Pancreas (tissue), 10 donors: ENCODE data around the gene ABRACL. TPM values are rescaled to one million over a fixed set of nuclear protein-coding genes. Genes with fewer than 3 reads are reported as not detected.

Experiments used
- ATAC-seq, 4 donors: fragments of 200-7000 bp; cut with Tn5 transposase; one replicate each; pipeline versions ENCODE4 v1.8.0 to v1.9.1; 2020; ENCODE audit warnings: mild to moderate bottlenecking in 4 of 4, moderate library complexity in 4 of 4
- DNase-seq, 6 donors: peaks; one replicate each; pipeline ENCODE4 v3.0.0-alpha.2; 2020
- FAIRE-seq: peaks from 2 replicates; lab custom pipeline; 2012; peaks lifted over from hg19 to GRCh38; lab: Jason Lieb, UNC
- H3K27ac ChIP-seq, 4 donors: fragments of 200-600 bp; sonication (generic); 1 replicate in 3 of 4; 2 replicates in 1 of 4; pipeline versions ENCODE4 v1.5.0 to v1.8.0; 2020
- H3K27me3 ChIP-seq, 4 donors: fragments of 200-600 bp; one replicate each; pipeline ENCODE4 v1.8.0; 2021
- H3K36me3 ChIP-seq, 3 donors: fragments of 200-600 bp; sonication (generic) in 1 of 3; one replicate each; pipeline versions ENCODE4 v1.5.0 to v1.8.0; 2020 to 2021
- H3K4me1 ChIP-seq, 3 donors: fragments of 200-600 bp; one replicate each; pipeline ENCODE4 v1.8.0; 2021
- H3K4me3 ChIP-seq, 4 donors: fragments of 200-600 bp; sonication (generic) in 2 of 4; one replicate each; pipeline versions ENCODE4 v1.5.0 to v1.8.0; 2020 to 2021
- H3K9me3 ChIP-seq, 4 donors: fragments of 200-600 bp; one replicate each; pipeline ENCODE4 v1.8.0; 2021
- CTCF ChIP-seq, 4 donors: fragments of 200-600 bp; sonication (generic) in 3 of 4; IDR thresholded peaks; one replicate each; pipeline versions ENCODE4 v1.5.0 to v1.8.0; 2021; ENCODE audit warnings: antibody characterized with exemption in 4 of 4
- WGBS, 2 donors: extraction: QIAGEN DNeasy Blood & Tissue Kit; methylation state at CpG; one replicate each; pipeline ENCODE4 v1.1.7; 2013; 5-methylcytosine and 5-hydroxymethylcytosine counted together
- intact Hi-C, 3 donors: fragments of 100-400 bp; cut with DNase I; formaldehyde crosslinking; loops; one replicate each; pipeline versions ENCODE4 v1.11.1 to v1.14.2; 2022
- polyA plus RNA-seq, 2 donors: library from polyadenylated mRNA; stranded (reverse); fragments of 200-250 nt; gene quantifications; one replicate each; pipeline ENCODE4 v1.2.3, GENCODE V29; 2013
- total RNA-seq, 6 donors: library from RNA; stranded (reverse); fragmentation: NEBNext Ultra II Directional in 4 of 6; extraction: Animal tissue kit (Norgen Biotek cat#: 25700) in 4 of 6; gene quantifications; one replicate each; pipeline versions ENCODE4 v1.2.1 to v1.2.4, GENCODE V29; 2021 to 2023
- donor health status: healthy with polysubstance abuse.
- donor health status: DM: no; HTN: no; CAD: no; lungs with moderate emphysema.
- donor health status: DM: no; HTN: no; CAD: no.
- donor health status: control.
- donor health status: control.
- donor health status: Bipolar disorder and iron deficiency.
- donor health status: DM: yes; HTN: yes; CAD: no.
- donor health status: DM: no; HTN: no; CAD: no.
- donor health status: DM: no; HTN: no; CAD: no.
- donor health status: DM: yes; HTN: yes; CAD: no.

Gene ABRACL
- total and polyA plus RNA-seq, 8 donors, result 3.8 to 19.2 (median 8.2) TPM

GRCh38 chr6:139027620-139028182, 844 bp upstream of the ABRACL start:
- Histone ChIP-seq H3K27ac (peak overlapping the region in 1 of 4 donors; percentile 77), H3K4me3 (peak overlapping the region in 3 of 4 donors; percentile 66 to 96 (median 71)), H3K4me1 (peaks cover 0 to 8% (median 0%) of the 10 kb centered on the region in 3 donors), H3K27me3 (no peaks in the 10 kb centered on the region), H3K36me3 (no peaks in the 10 kb centered on the region), H3K9me3 (no peaks in the 10 kb centered on the region)
- no peak for DNase-seq
- intact Hi-C loops, result no loop called here
- peak in 1 of 4 donors; percentile 39 for ATAC-seq
- FAIRE-seq, result no peak
- no peak for TF ChIP-seq CTCF (IDR thresholded peaks at IDR 0.05)
- 44 to 53% methylated on average over 10 of the region's 10 CpGs for WGBS, 2 donors

GRCh38 chr6:139028215-139028657, 309 bp upstream of the ABRACL start:
- Histone ChIP-seq H3K27ac (peak overlapping the region in 2 of 4 donors; percentile 76 to 77), H3K4me1 (peaks cover 0 to 8% (median 0%) of the 10 kb centered on the region in 3 donors), H3K4me3 (peak overlapping the region; percentile 66 to 96 (median 82)), H3K36me3 (no peaks in the 10 kb centered on the region), H3K9me3 (no peaks in the 10 kb centered on the region), H3K27me3 (no peaks in the 10 kb centered on the region)
- ATAC-seq (peak in 1 of 4 donors; percentile 87), DNase-seq (peak in 1 of 6 donors; percentile 81), FAIRE-seq (no peak)
- intact Hi-C loops, result no loop called here
- WGBS, 2 donors, result 3 to 4% methylated on average over 14 of the region's 14 CpGs
- TF ChIP-seq CTCF (IDR thresholded peaks at IDR 0.05), result no peak

GRCh38 chr6:139029470-139030227, 1.1 kb downstream of the ABRACL start:
- H3K27me3 ChIP-seq, result no peaks in the 10 kb centered on the region
- DNase-seq, result peak; percentile 46 to 80 (median 66)
- intact Hi-C loops, result no loop called here
- H3K9me3 ChIP-seq, result no peaks in the 10 kb centered on the region
- FAIRE-seq, result no peak
- peaks cover 0 to 8% (median 0%) of the 10 kb centered on the region in 3 donors for H3K4me1 ChIP-seq
- 6 to 12% methylated on average over 37 to 44 of the region's 44 CpGs for WGBS, 2 donors
- H3K27ac ChIP-seq, result peak overlapping the region in 3 of 4 donors; percentile 51 to 77 (median 76)
- H3K36me3 ChIP-seq, result no peaks in the 10 kb centered on the region
- no peak for TF ChIP-seq CTCF (IDR thresholded peaks at IDR 0.05)
- ATAC-seq, result peak; percentile 62 to 79 (median 70)
- peak overlapping the region; percentile 66 to 96 (median 82) for H3K4me3 ChIP-seq

GRCh38 chr6:139030228-139030963, 1.9 kb downstream of the ABRACL start:
- no peak for FAIRE-seq
- TF ChIP-seq CTCF (IDR thresholded peaks at IDR 0.05), result no peak
- ATAC-seq, result no peak
- no peaks in the 10 kb centered on the region for H3K27me3 ChIP-seq
- intact Hi-C loops, result no loop called here
- H3K4me3 ChIP-seq, result peak overlapping the region in 1 of 4 donors; percentile 71
- peaks cover 0 to 8% (median 0%) of the 10 kb centered on the region in 3 donors for H3K4me1 ChIP-seq
- peak overlapping the region in 1 of 4 donors; percentile 77 for H3K27ac ChIP-seq
- no peaks in the 10 kb centered on the region for H3K36me3 ChIP-seq
- DNase-seq, result no peak
- H3K9me3 ChIP-seq, result no peaks in the 10 kb centered on the region
- 71 to 79% methylated on average over 9 of the region's 9 CpGs for WGBS, 2 donors
